PFSK-1 (cell line): ENCODE data around the gene PID1.

Source experiments
- FOXP2 ChIP-seq: optimal IDR thresholded peaks from 2 replicates; pipeline ENCODE3; 2011; ENCODE audit warnings: borderline replicate concordance, control low read depth, inconsistent platforms; ENCODE audit not compliant: insufficient read depth; ENCODE audit errors: extremely low read length, extremely low read depth
- POLR2AphosphoS5 ChIP-seq: IDR thresholded peaks from 2 replicates; pipeline ENCODE4 v1.6.1; 2012; ENCODE audit warnings: low read depth, mild to moderate bottlenecking, control low read depth, low read length, moderate library complexity
- SIN3A ChIP-seq: IDR thresholded peaks from 2 replicates; pipeline ENCODE4 v1.6.1; 2012; ENCODE audit warnings: mild to moderate bottlenecking, low read length, moderate library complexity, borderline replicate concordance; ENCODE audit not compliant: insufficient read depth
- TAF1 ChIP-seq: IDR thresholded peaks from 2 replicates; pipeline ENCODE4 v1.6.1; 2012; ENCODE audit warnings: low read length, control low read depth, borderline replicate concordance; ENCODE audit not compliant: insufficient read depth
- TF ChIP-seq, protein P1 (sequence below), 2 experiments: IDR thresholded peaks; 2 replicates each; pipeline versions ENCODE4 v1.6.1 to v1.8.0; 2011 to 2012; ENCODE audit warnings: low read depth in 2 of 2, low read length in 2 of 2, control low read depth in 1 of 2, inconsistent platforms in 1 of 2, mild to moderate bottlenecking in 1 of 2, moderate library complexity in 1 of 2; ENCODE audit not compliant: insufficient read depth in 1 of 2

PID1 gene

DNA sequence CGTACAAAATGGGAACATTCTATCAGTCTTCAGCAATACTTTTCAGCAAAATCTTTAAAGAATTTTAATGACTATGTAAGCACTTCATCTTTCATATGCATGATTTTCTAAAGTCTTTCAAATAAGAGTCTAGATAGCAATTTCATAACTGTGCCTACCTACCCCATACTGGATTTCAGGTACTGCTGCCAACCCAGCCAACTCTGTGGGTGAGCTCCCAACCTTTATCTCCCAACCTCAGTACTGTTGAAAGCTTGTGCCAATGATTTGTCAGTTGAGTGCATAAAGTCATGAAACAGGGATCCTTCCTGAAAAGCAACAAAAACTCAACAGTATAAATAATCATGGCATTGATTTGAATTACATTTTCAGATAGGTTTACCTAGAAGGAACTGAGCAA lies 296.9 kb downstream of the PID1 start:
- TF ChIP-seq TAF1 (no peak), FOXP2 (no peak), POLR2AphosphoS5 (no peak), SIN3A (no peak)
- TF ChIP-seq, protein P1, sequence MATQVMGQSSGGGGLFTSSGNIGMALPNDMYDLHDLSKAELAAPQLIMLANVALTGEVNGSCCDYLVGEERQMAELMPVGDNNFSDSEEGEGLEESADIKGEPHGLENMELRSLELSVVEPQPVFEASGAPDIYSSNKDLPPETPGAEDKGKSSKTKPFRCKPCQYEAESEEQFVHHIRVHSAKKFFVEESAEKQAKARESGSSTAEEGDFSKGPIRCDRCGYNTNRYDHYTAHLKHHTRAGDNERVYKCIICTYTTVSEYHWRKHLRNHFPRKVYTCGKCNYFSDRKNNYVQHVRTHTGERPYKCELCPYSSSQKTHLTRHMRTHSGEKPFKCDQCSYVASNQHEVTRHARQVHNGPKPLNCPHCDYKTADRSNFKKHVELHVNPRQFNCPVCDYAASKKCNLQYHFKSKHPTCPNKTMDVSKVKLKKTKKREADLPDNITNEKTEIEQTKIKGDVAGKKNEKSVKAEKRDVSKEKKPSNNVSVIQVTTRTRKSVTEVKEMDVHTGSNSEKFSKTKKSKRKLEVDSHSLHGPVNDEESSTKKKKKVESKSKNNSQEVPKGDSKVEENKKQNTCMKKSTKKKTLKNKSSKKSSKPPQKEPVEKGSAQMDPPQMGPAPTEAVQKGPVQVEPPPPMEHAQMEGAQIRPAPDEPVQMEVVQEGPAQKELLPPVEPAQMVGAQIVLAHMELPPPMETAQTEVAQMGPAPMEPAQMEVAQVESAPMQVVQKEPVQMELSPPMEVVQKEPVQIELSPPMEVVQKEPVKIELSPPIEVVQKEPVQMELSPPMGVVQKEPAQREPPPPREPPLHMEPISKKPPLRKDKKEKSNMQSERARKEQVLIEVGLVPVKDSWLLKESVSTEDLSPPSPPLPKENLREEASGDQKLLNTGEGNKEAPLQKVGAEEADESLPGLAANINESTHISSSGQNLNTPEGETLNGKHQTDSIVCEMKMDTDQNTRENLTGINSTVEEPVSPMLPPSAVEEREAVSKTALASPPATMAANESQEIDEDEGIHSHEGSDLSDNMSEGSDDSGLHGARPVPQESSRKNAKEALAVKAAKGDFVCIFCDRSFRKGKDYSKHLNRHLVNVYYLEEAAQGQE (IDR thresholded peaks at IDR 0.05; ENCODE audit: insufficient read depth in 1 of 2, low read depth in 2 of 2, low read length in 2 of 2) = no peak
